Endometrial microvascular endothelial cells (primary cell): ENCODE results near the gene FGFR1OP2. TPM values are rescaled to one million over a fixed set of nuclear protein-coding genes. Genes with fewer than 3 reads are reported as not detected.

Experiments used
- total RNA-seq: library from RNA; depleted of rRNA; stranded (reverse); fragments of >200 nt; gene quantifications from one replicate; pipeline ENCODE4 v1.2.3, GENCODE V29; 2015; ENCODE audit errors: inconsistent ontology term

FGFR1OP2 gene
- total RNA-seq, 1 donor from 2014 or later = 93.5 TPM

Other genes starting within 250 kb of the FGFR1OP2 start
- gene ITPR2, start 105.3 kb upstream of the FGFR1OP2 start, total RNA-seq = 34.6 TPM
- 85.9 TPM for gene INTS13, start 489 bp upstream of the FGFR1OP2 start, total RNA-seq
- 78.1 TPM for gene TM7SF3, start 75.9 kb downstream of the FGFR1OP2 start, total RNA-seq
- gene MED21, start 84.1 kb downstream of the FGFR1OP2 start, total RNA-seq = 49.1 TPM
- not detected for gene C12orf71, start 144.1 kb downstream of the FGFR1OP2 start, total RNA-seq